HEK293T (cell line): ENCODE data around the gene KRAS.

Experiments used
- BHLHE40 ChIP-seq: fragments of 450-650 bp; IDR thresholded peaks from 2 replicates; pipeline ENCODE4 v1.6.1; 2016; ENCODE audit warnings: mild to moderate bottlenecking, moderate library complexity, borderline replicate concordance
- FOXA1 ChIP-seq: fragments of 450-650 bp; IDR thresholded peaks from 2 replicates; pipeline ENCODE4 v1.6.1; 2016; ENCODE audit warnings: mild to moderate bottlenecking
- FOXK2 ChIP-seq: fragments of 450-650 bp; IDR thresholded peaks from 2 replicates; pipeline ENCODE4 v1.6.1; 2016; ENCODE audit warnings: mild to moderate bottlenecking
- FOXM1 ChIP-seq: fragments of 450-650 bp; IDR thresholded peaks from 2 replicates; pipeline ENCODE4 v1.6.1; 2017; ENCODE audit warnings: mild to moderate bottlenecking, borderline replicate concordance

DNA sequence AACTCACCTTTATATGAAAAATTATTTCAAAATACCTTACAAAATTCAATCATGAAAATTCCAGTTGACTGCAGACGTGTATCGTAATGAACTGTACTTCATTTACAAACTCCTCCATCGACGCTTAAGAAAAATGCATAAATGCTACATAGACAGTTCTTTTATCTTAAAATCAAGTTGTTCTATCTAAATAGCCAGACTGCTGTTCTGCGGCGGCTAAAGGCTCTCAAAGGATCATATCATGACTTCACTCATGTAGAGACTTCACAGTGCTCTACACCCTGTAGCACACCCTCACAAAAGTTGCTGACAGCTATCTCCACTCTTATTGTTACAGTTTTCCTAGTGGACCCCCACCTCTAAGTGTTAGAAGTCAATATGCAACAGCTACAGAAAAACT is 5.2 kb downstream of the KRAS start:
- TF ChIP-seq BHLHE40 (no peak), FOXM1 (no peak), FOXK2 (no peak), FOXA1 (no peak)
